Tibial nerve (tissue), 3 donors: ENCODE measurements around the gene NSD1.

Experiments
- CTCF ChIP-seq, 5 experiments: fragments of 200-600 bp in 3 of 5; fragments of 450-650 bp in 2 of 5; sonication (generic) in 3 of 5; IDR thresholded peaks; one replicate each; pipeline ENCODE4 v1.5.1; 2016 to 2019; ENCODE audit warnings: antibody characterized with exemption in 5 of 5, mild to moderate bottlenecking in 3 of 5, moderate library complexity in 2 of 5
- POLR2A ChIP-seq, 2 donors: fragments of 450-650 bp; IDR thresholded peaks; one replicate each; pipeline ENCODE4 v1.6.1; 2017; ENCODE audit warnings: antibody characterized with exemption in 2 of 2, mild to moderate bottlenecking in 2 of 2, moderate library complexity in 2 of 2

- TF ChIP-seq POLR2A (IDR thresholded peaks at IDR 0.05) (no peak), CTCF (IDR thresholded peaks at IDR 0.05) (no peak)
Observed at GRCh38 chr5:177265395-177265794, 131.8 kb downstream of the NSD1 start.
